MCF 10A (cell line): ENCODE results near the gene KIFC3. TPM values are rescaled to one million over a fixed set of nuclear protein-coding genes. Genes with fewer than 3 reads are reported as not detected.

Source experiments
- BruUV-seq: library from RNA; stranded (reverse); fragments of 400-500 nt; replicated peaks from 2 replicates; lab custom pipeline; 2021; lab: Mats Ljungman, UMichigan
- CTCF ChIA-PET: fragments of 300-600 bp; sonication (Branson Sonifier 250); formaldehyde crosslinking; extraction: SDS; loops from one replicate; lab custom pipeline; 2021; ENCODE audit warnings: antibody characterized with exemption, inconsistent platforms; lab: Yijun Ruan, JAX
- POLR2A ChIA-PET: fragments of 300-600, 350-650 bp; sonication (Branson Sonifier 250); formaldehyde crosslinking; extraction: SDS; loops from one replicate; lab custom pipeline; 2020; ENCODE audit warnings: antibody characterized with exemption, inconsistent platforms; lab: Yijun Ruan, JAX
- DNase-seq: peaks from one replicate; pipeline ENCODE4 v3.0.0-alpha.2; 2018; ENCODE audit not compliant: unreplicated experiment
- H3K27ac Mint-ChIP-seq: one replicate; pipeline ENCODE4 v1.8.0; 2022; ENCODE audit warnings: mild to moderate bottlenecking, low read depth, mixed read lengths; ENCODE audit not compliant: unreplicated experiment
- H3K27me3 Mint-ChIP-seq: one replicate; pipeline ENCODE4 v1.8.0; 2022; ENCODE audit warnings: mixed read lengths; ENCODE audit not compliant: insufficient read depth, unreplicated experiment
- H3K36me3 Mint-ChIP-seq: one replicate; pipeline ENCODE4 v1.8.0; 2022; ENCODE audit warnings: mild to moderate bottlenecking, moderate library complexity, mixed read lengths; ENCODE audit not compliant: insufficient read depth, unreplicated experiment
- H3K4me1 Mint-ChIP-seq: one replicate; pipeline ENCODE4 v1.8.0; 2022; ENCODE audit warnings: mixed read lengths; ENCODE audit not compliant: insufficient read depth, unreplicated experiment
- H3K4me3 Mint-ChIP-seq: one replicate; pipeline ENCODE4 v1.8.0; 2022; ENCODE audit warnings: mild to moderate bottlenecking, moderate library complexity, mixed read lengths; ENCODE audit not compliant: unreplicated experiment
- H3K9me3 Mint-ChIP-seq: one replicate; pipeline ENCODE4 v1.8.0; 2022; ENCODE audit warnings: mixed read lengths; ENCODE audit not compliant: unreplicated experiment
- CTCF ChIP-seq: fragments of 200-600 bp; IDR thresholded peaks from one replicate; pipeline ENCODE4 v1.8.0; 2022; ENCODE audit warnings: antibody characterized with exemption, mild to moderate bottlenecking; ENCODE audit not compliant: unreplicated experiment
- intact Hi-C: fragments of 100-400 bp; cut with micrococcal nuclease; formaldehyde crosslinking; loops from 2 replicates; pipeline ENCODE4 v1.14.1; 2022
- total RNA-seq: library from RNA; stranded (reverse); gene quantifications from 2 replicates; pipeline ENCODE4 v1.2.3, GENCODE V29; 2022

The KIFC3 gene
- total RNA-seq, 1 experiment from 2014 or later: 120 TPM

- H3K9me3 Mint-ChIP-seq: no peaks in the 10 kb centered on the region
- no TSS peak for BruUV-seq
- POLR2A ChIA-PET: no interaction called here
- CTCF ChIA-PET: interaction anchor here (0.6 to 0.8 kb wide), 2 partner anchors 16 to 115 kb away, joined by 3 to 5 read pairs; no protein-coding TSS in a partner anchor
- no peak for TF ChIP-seq CTCF
- H3K36me3 Mint-ChIP-seq: peaks cover 8% of the 10 kb centered on the region
- intact Hi-C loops: no loop called here
- no peaks in the 10 kb centered on the region for H3K4me1 Mint-ChIP-seq
- no peak for DNase-seq
- H3K4me3 Mint-ChIP-seq: no peak overlapping the region
- H3K27ac Mint-ChIP-seq: no peak overlapping the region
- no peaks in the 10 kb centered on the region for H3K27me3 Mint-ChIP-seq
Observed at GRCh38 chr16:57752203-57752580, 50.1 kb downstream of the KIFC3 start.

GRCh38 chr16:57751539-57752202 lies 50.6 kb downstream of the KIFC3 start:
- CTCF ChIA-PET: interaction anchor here (0.6 to 0.8 kb wide), 4 partner anchors 15 to 115 kb away, joined by 3 to 5 read pairs (median 4); no protein-coding TSS in a partner anchor
- DNase-seq: no peak
- BruUV-seq: no TSS peak
- TF ChIP-seq CTCF: no peak
- peaks cover 5% of the 10 kb centered on the region for H3K36me3 Mint-ChIP-seq
- no peaks in the 10 kb centered on the region for H3K27me3 Mint-ChIP-seq
- no peak overlapping the region for H3K4me3 Mint-ChIP-seq
- POLR2A ChIA-PET: interaction anchor here (0.8 kb wide), 1 partner anchor 255 kb away, joined by 3 read pairs; no protein-coding TSS in a partner anchor
- H3K9me3 Mint-ChIP-seq: no peaks in the 10 kb centered on the region
- H3K4me1 Mint-ChIP-seq: no peaks in the 10 kb centered on the region
- intact Hi-C loops: no loop called here
- no peak overlapping the region for H3K27ac Mint-ChIP-seq

- H3K27ac Mint-ChIP-seq: no peak overlapping the region
- H3K9me3 Mint-ChIP-seq: no peaks in the 10 kb centered on the region
- no peaks in the 10 kb centered on the region for H3K4me1 Mint-ChIP-seq
- no peak overlapping the region for H3K4me3 Mint-ChIP-seq
- no TSS peak for BruUV-seq
- no peak for TF ChIP-seq CTCF
- ChIA-PET POLR2A (interaction anchor here (0.8 kb wide), 1 partner anchor 256 kb away, joined by 3 read pairs; no protein-coding TSS in a partner anchor), CTCF (interaction anchor here (0.6 to 0.8 kb wide), 5 partner anchors 10 to 99 kb away, joined by 3 to 4 read pairs (median 3); no protein-coding TSS in a partner anchor)
- peaks cover 5% of the 10 kb centered on the region for H3K36me3 Mint-ChIP-seq
- DNase-seq: no peak
- no peaks in the 10 kb centered on the region for H3K27me3 Mint-ChIP-seq
- intact Hi-C loops: no loop called here
Observed at GRCh38 chr16:57750796-57751538, 51.3 kb downstream of the KIFC3 start.

- Mint-ChIP-seq H3K27ac (no peak overlapping the region), H3K27me3 (no peaks in the 10 kb centered on the region), H3K36me3 (peaks cover 3% of the 10 kb centered on the region), H3K9me3 (no peaks in the 10 kb centered on the region), H3K4me3 (no peak overlapping the region), H3K4me1 (no peaks in the 10 kb centered on the region)
- intact Hi-C loops: no loop called here
- CTCF ChIA-PET: interaction anchor here (0.7 to 2.2 kb wide), 2 partner anchors 156 to 262 kb away, joined by 3 to 4 read pairs; no protein-coding TSS in a partner anchor
- POLR2A ChIA-PET: no interaction called here
- no TSS peak for BruUV-seq
- no peak for DNase-seq
- no peak for TF ChIP-seq CTCF
Observed at GRCh38 chr16:57749856-57750452, 52.3 kb downstream of the KIFC3 start.
